AML-193 (cell line): ENCODE data around the gene UTF1.
"Not testable (repeated sequence)": the region's sequence is repeated elsewhere in the genome, so short reads cannot be mapped to it uniquely, and the experiment has no call there.

Experiments used
- DNase-seq, 2 experiments: peaks; one replicate each; lab custom pipeline; 2025; lab: John Stamatoyannopoulos, UW

UTF1 gene

DNA sequence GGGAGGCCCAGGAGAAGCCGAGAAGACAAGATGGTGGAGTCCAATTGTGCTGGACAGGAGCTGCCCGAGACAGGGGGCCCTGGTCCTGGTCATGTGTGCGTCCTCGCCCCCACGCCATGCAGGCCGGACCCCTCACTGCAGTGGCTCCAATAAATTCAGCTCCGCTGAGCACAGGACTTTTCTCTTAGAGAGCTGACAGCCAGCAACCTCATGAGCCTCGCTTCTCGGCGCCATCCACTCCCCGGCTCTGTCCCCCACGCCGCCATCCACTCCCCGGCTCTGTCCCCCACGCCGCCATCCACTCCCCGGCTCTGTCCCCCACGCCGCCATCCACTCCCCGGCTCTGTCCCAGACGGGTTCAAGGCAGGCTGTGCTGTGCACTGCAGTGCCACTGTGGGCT is 2.8 kb upstream of the UTF1 start:
- no peak for DNase-seq

- no peak for DNase-seq
These were observed 563 bp upstream of the UTF1 start for GRCh38 chr10:133229265-133230043.

- DNase-seq: no peak
These were observed 574 bp downstream of the UTF1 start for GRCh38 chr10:133230387-133231195.

DNA sequence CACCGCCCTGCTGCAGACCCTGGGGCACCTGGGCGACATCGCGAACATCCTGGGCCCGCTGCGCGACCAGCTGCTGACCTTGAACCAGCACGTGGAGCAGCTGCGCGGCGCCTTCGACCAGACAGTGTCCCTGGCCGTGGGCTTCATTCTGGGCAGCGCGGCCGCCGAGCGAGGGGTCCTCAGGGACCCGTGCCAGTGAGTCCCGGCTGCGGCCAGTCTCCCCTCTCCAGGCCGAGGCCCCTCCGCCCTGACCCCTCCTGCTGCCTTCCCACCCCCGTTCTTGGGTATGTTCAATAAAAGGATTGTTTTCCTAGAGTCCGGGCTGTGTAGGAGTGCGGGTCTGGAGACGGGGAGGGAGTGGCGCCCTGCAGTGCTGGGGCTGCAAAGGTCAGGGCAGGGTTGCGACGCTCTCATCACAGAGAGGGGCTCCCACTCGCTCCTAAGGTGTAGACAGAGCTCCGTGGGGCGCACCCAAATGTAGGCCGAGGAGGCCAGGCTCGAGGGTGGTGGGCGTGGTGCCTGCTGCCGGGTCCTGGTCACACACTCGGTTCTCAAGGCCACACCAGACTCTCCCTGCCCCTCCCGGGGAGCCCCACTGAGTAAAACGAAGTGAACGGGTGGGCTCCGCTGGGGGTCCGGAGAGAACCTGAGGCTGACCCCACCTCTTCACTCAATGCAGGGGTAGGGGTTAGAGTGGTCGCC is 1.4 kb downstream of the UTF1 start:
- no peak for DNase-seq

GRCh38 chr10:133231946-133232574 is 2.0 kb downstream of the UTF1 start:
- DNase-seq: no peak

- not testable (repeated sequence) for DNase-seq
These were observed 4.8 kb downstream of the UTF1 start for GRCh38 chr10:133234796-133235195.

DNA sequence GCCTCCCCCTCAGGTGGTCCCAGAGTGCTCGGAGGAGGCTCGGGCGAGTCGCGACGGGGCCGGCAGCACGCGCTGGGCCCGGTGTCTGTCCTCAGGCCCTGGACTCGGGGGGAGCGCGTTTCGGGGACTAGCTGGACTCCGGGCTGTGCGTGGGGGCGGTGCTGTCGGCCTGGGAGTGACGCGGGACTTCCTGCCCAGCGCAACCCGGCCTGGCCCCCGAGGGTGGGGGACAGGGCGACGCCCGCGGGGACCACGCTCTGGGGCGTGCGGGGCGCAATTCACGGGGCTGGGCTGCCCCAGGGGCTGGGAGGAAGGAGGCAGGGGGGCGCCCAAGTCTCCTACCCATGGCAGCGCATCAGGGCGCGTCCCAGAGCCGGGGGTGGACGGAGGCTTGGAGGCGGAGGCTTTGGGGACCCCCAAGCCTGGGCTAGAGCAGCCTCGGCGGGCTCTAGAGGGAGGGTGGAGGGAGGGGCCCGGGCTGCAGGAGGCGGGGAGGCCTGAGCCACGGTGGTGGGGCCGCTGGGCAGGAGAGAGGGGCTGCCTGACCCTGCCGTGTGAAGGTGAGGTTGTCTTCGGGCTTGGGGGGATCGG is 5.3 kb downstream of the UTF1 start:
- no peak for DNase-seq

GRCh38 chr10:133235932-133236331 is 5.9 kb downstream of the UTF1 start:
- no peak for DNase-seq

DNA sequence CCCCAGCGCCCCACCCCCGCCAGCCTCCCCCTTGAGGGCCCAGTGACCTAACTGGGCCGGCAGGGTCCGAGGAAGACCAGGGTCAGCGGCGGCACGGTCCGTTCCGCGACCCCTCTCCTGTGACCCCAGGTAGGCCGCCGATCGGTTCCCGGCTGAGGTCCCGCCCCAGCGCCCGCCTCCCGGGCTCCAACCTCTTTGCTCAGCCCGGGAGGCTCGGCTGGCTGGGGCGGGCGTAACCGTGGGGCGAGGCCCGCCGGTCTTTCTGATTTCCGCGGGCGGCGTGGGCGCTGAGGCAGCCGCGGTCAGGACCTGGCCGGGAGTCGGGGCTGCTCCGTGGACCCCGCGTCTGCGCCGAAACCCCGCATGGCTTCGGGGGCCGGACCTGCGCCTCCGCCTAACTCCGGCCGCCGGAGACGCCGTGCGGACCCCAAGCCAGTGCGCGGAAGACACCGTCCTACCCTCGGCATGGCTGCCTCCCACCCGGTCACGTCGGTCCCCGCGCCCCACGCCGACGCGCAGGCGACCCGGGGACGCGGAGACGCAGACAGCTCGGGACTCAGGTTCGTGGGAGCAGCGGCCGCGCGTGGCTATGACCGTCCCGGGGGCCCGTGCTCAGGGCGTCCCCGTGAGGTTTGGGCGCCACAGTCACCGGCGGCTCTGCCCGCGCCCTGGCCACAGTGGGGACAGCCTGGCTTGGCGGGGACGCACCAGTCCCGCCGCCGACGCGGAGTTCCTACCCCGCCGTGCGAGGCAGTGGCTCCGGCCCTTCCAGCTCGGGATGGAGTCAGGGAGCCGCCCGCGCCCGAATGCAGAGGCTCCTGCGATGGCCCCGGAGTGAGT is 6.6 kb downstream of the UTF1 start:
- DNase-seq: no peak

DNA sequence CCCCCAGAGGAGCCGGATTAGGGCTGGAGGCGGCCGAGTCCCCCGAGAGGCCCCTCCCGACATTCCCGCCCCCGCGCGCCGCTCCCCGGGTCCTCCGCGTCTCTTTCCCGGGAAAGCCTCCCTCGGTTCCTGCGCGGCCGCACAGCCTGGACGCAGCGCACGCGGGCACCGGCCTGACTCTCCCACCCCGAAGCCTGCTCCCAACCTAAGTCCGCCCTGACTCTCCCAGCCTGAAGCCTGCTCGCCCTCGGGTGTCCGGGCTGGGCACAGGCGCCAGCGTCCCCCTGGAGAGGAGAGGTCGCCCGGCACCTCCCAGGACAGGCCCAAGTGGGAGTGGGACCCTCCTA is 7.2 kb downstream of the UTF1 start:
- no peak for DNase-seq

- no peak for DNase-seq
These were observed 7.8 kb downstream of the UTF1 start, which contains the start of gene VENTX for GRCh38 chr10:133237588-133238465. VENTX (plus strand) TSS chr10:133237855; CDS start chr10:133237915, 60 bp downstream.

GRCh38 chr10:133238466-133238804 is 8.4 kb downstream of the UTF1 start:
- no peak for DNase-seq

DNA sequence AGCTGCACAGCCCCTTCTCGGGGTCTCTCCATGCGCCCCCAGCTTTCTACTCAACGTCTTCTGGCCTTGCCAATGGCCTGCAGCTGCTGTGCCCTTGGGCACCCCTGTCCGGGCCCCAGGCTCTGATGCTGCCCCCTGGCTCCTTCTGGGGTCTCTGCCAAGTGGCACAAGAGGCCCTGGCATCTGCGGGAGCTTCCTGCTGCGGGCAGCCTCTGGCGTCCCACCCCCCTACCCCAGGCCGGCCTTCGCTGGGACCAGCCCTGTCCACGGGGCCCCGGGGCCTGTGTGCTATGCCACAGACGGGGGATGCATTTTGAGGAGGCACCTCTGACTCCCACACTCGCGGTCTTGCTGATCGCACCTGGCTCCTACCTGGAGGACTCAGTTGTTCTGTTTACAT is 10.0 kb downstream of the UTF1 start:
- no peak for DNase-seq

GRCh38 chr10:133241501-133242205 is 11.6 kb downstream of the UTF1 start:
- no peak for DNase-seq

GRCh38 chr10:133242611-133243356 is 12.8 kb downstream of the UTF1 start:
- DNase-seq: no peak

GRCh38 chr10:133243593-133243992 is 13.6 kb downstream of the UTF1 start:
- DNase-seq: no peak

DNA sequence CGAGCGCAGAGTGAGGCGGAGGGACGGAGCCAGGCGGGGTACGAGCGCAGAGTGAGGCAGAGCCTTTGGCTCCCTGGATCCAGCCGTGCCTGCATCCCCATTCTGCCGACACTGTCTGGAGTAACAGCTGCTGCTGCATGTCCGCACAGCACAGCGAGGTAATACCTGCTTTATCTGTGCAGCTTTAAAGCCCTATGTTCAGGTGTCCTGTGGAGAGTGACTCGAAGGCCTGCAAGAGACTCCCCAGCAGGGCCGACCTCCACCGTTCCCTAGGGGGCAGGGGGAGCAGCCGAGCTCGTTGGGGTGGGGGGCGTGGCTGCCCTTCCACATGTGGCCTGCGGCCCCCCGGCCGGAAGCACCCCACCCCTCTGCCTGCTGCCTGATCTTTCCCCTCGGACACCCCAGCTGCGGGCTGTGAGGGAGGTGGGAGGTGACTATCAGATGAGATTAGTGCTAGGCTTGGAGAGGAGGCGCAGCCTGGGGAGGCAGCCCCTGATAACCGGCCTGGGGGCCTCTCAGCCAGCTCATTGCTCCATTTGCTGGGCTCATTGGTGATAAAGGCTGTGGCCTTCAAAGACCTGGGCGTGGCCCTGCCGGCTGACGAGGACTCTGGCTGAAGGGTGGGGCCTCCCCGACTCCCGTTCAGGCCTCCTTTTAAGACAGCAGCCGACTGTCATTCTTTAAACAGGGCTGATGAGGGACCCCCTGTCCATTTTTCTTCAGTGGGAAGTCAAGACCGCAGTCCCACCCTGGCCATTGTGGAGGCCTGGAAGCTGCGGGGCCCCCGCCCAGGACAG is 15.6 kb downstream of the UTF1 start:
- DNase-seq: no peak

GRCh38 chr10:133246236-133246626 is 16.2 kb downstream of the UTF1 start:
- no peak for DNase-seq
